Dermis blood vessel endothelial cell (primary cell): ENCODE results near the gene SLC48A1. TPM values are rescaled to one million over a fixed set of nuclear protein-coding genes. Genes with fewer than 3 reads are reported as not detected.

Experiments
- DNase-seq: peaks from one replicate; pipeline ENCODE4 v3.0.0; 2010
- total RNA-seq: library from RNA; depleted of rRNA; stranded (reverse); fragments of >200 nt; gene quantifications from 2 replicates; pipeline ENCODE4 v1.2.3, GENCODE V29; 2014

Gene SLC48A1
- total RNA-seq, 1 donor from 2014 or later, result 22.1 TPM

DNA sequence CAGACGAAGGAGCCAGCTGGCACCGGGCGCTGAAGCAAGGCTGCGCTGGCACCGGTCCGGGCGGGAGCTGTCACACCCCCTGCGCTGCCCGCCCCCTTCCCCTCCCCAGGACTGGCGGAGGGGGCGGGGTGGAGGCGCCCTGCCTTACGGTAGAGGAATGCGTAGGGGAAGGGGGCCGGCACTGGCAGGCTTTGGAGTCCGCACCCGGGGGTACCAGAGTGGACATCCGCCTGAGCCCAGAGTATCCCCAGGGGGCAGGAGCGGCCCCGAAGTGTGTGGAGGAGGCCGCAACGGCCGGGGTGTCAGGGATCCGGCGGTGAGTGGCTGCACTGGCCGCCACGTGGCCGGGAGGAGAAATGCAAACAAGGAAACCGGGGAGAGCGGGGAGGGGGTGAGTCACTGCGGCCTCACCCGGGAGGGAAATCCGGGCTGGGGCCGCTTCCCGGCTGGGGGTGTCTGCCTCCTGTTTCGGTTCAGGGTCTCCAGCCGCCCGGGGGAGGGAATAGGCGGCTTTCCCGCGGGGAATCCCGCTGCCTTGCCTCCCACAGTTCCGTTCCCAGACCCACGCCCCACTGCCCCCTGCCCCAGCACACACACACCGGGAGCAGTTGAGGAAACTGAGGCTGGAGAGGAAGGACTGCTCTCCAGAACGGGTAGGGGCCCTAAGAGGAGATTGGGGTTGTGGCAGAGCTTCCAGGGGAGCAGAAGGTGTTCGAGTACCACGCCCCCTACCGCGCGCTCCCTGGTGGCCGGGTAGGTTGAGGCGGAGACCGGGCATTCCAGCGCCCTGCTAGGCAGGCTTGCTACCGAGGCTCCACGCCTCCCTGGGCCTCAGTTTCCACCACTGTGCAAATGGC, 14.0 kb upstream of the SLC48A1 start, which contains the start of gene RAPGEF3:
Gene RAPGEF3 (minus strand): TSS at position 47 of the 857 bp plus-strand sequence. CDS start 324 bp downstream, outside the sequence.
- DNase-seq, result peak; percentile 93

DNA sequence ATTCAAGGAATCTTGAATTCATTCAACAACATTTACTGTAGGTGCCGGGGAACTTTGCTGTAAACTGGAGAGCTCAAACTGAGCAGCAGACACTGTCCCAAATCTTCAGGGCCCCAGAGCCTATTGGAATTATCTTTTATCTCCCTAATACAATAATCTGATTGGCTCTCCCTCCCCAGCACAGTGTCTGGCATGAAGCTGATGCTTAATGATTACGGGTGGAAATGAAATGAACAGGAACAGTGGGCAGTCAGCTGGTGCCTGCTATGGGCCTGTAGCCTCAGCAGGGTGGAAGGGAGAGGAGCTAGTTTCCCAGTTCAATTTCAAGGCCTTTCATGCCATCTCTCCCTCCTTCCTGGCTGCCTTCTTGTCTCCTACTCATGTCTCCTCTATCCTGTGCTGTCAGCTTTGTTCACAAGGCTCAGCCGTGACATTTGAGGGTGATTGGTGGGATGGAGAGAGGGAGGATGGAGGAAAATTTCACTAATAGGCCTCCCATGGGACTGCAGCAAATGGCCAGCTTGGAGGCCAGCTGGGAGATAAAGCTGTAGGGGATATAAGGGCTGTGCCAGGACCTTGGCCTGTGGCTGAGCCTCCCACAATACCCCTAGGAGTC, 10.1 kb upstream of the SLC48A1 start:
- no peak for DNase-seq

DNA sequence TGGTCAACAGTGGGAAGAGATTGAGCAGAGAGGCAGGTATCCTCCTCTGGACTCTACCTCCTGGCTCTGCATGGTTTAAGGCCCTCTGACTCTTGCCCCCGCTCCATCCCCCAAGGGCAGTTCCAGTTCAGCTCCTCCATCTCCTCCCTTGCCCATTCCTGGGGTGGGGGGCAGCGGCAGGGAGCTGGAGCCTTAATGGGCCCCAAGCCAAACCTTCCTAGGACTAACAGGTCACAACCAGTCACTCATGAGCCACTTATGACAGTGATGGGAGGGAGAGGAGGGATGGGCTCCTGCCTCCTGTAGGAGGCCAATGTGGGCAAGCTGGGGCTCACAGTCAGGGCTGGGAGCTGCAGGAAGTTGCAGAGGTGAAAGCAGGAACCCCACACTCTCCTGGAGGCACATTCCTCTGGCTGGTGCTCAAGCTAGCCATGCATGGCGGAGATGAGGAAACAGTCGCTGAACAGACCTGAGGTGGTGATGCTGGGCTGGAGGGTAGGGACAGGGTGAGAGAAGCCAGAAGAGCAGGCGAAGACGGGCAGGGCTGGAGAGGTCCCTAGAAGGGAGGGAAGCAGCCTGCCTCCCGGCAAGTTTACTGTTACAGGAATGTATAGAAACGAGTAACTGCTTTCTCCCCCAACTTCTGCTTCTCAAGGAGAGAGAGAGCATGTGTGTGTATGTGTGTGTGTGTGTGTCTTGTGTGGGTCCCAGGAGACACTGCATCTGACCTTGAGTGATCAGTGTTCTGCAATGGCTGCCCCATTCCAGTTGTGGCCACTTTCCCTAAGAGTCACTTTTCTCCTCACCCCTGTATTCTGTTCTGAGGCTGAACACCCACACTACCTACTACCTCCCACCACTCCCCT, 9.3 kb upstream of the SLC48A1 start:
- no peak for DNase-seq

- DNase-seq, result no peak
Measured at GRCh38 chr12:47766502-47767215, 6.4 kb upstream of the SLC48A1 start.

- peak; percentile 86 for DNase-seq
Measured at GRCh38 chr12:47767216-47767724, 5.8 kb upstream of the SLC48A1 start.

DNA sequence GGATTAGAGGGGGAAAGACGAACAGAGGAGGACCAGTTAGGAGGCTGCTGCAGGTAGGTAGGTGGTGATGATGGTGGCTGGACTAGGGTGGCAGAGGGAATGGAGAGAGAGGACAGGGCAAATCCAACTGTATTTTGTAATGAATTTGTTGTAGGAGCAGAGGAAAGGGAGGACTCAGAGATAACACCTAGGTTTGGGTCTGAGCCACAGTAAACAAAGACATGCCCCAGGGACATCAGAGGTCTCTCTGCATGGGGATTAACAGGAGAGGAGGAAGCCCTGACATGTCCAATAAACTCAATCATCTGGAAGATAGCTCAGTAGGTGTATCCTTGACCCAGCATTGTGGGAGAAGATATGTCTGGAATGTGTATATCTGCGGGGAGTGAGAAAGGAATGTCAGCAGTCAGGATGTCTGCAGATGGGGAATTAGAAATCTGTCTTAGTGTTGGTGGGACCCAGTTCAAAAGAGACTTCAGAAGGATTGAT, 4.7 kb upstream of the SLC48A1 start:
- DNase-seq, result no peak

GRCh38 chr12:47769234-47770085, 3.6 kb upstream of the SLC48A1 start:
- DNase-seq, result no peak

DNA sequence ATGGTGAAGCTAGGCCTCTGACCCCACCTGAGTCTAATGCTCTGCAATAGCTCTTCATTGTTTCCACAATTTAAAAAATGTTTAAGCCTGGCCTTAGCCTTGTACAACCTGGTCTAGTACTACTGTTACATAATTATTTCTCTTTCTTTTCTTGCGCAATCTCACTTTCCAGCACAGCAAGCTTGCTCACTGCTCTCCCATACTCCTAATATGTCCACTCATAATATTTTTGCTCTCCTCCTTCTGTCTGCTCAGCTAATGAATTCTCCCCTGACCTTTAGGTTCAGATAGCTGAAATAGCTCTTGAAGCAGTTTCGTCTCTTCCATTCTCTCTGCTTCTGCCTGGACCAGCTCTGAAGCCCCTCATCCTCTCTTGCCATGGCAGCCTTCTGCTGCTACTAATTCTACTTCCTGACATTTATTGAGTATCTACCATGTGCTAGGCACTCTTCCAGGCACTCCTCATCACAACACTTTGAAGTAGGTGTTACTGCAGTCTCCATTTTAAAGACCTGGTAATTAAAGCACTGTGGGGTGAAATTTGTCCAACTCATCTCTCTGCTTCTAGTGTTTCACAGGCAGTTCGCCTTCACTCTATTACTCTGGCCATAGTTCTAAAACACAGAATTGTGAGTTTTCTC, 2.8 kb upstream of the SLC48A1 start:
- no peak for DNase-seq

DNA sequence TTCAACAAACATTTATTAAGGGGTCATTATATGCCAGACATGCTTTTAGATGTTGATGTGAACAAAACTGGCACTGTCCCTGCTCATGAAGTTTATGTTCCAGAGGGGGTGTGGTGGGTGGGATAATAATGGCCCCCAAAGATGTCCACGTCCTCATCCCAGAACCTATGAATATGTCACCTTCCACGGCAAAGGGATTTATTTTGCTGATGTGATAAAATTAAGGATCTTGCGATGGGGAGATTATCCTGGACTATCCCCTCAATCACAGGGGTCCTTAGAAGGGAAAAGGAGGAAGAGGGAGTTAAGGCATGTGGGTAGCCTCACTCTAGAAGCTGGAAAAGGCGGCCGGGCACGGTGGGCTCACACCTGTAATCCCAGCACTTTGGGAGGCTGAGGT, 1.7 kb upstream of the SLC48A1 start:
- DNase-seq, result no peak

DNA sequence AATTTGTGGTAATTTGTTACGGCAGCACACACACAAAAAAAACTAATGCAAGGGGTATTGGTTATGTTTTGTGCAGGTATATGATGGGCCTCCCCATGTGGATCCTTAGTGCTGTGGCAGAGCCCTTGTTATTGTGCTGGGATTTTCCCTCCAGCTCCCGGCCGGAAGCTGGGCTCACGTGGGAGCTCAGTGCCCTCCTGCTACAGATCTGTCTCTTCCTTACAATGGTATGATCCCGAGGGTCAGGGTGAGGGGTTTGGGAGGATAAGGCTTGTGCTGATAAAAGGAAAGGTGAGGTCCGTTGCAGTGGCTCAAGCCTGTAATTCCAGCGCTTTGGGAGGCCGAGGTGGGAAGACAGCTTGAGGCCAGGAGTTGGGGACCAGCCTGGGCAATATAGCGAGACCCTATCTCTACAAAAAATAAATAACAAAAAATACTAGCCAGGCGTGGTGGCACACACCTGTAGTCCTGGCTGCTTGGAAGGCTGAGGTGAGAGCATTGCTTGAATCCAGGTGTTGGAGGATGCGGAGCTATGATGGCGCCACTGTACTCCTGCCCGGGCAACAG, 861 bp upstream of the SLC48A1 start:
- DNase-seq, result no peak

DNA sequence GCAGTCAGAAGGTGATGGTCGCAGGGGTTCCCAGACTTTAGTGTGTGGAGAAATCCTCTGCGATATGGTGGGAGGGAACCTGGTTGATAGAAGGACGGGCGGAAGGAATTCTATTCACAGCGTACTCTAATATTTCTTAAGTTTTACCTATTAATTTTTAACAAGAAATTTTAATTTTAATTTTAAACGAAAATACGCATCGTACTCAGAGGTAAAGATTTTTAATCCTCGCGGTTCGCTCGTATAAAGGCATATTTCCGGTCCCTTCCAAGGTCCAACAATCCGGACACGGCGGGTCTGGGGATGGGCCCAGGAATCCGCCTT, 338 bp upstream of the SLC48A1 start:
- no peak for DNase-seq

GRCh38 chr12:47773858-47774580, 981 bp downstream of the SLC48A1 start:
- DNase-seq, result no peak

GRCh38 chr12:47774663-47775062, 1.6 kb downstream of the SLC48A1 start:
- no peak for DNase-seq

GRCh38 chr12:47775100-47775911, 2.3 kb downstream of the SLC48A1 start:
- no peak for DNase-seq

DNA sequence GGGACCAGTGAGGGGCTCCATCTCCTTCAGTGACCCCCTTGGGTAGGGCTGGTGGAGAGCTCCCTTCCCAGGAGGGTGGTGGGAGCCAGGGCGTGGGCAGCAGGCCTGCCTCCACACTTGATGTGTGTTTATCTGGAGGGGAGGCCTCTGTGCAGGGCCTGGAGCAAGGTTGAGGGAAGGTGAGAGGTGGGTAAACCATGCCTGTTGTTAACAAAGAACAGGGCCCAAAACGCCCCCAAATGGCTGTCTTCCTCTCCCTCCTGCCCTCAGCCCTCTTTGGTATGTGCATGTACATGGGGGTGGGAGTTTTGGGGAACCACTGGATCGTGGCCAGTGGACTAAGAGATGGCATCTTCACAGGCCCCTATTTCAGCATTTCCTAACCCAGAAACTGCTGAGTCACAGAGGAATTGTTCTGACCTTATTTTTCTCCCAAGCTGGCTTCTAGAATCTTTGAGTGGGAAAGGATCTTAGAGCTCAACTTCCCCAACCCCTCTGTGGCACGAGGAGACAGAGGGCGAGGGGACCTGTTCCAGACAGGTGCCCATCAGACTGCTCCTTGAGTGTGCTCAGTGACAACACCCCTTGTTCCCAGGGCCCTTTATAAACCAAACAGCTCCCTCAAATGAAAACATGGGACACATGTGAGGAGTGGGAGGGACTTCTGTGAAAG, 3.6 kb downstream of the SLC48A1 start:
- DNase-seq, result no peak

DNA sequence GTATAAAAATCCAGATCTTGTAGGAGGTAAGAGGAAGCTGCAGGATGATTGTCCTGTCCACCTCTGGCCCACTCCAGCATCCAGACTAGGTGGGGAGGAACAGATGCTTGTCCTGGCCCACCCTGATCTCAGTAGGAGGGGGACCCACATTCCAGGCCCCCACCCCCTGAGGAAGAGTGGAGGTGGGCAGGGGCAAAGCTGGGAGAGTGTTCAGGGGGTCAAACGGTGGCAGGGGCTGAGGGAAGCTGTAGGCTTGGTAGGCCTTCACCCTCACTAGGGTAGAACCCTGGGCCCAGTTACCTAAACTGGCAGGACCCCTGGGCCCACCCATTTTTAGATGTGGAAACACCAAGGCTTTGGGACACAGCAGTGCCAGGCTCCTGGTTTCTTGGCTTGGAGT, 4.1 kb downstream of the SLC48A1 start:
- no peak for DNase-seq

GRCh38 chr12:47777741-47778558, 4.9 kb downstream of the SLC48A1 start:
- no peak for DNase-seq
